Testis (tissue), 3 donors: ENCODE results near the gene CFAP53. TPM values are rescaled to one million over a fixed set of nuclear protein-coding genes. Genes with fewer than 3 reads are reported as not detected.

Source experiments
- DNase-seq: peaks from one replicate; pipeline ENCODE4 v3.0.0-alpha.2; 2019
- H3K27ac ChIP-seq, 2 donors: fragments of 200-600 bp; sonication (generic); one replicate each; pipeline ENCODE4 v1.5.1; 2019
- H3K27me3 ChIP-seq: fragments of 200-600 bp; sonication (generic); one replicate; pipeline ENCODE4 v1.5.1; 2019
- H3K36me3 ChIP-seq: fragments of 200-600 bp; sonication (generic); one replicate; pipeline ENCODE4 v1.5.1; 2017; ENCODE audit warnings: low read depth; ENCODE audit errors: missing control alignments
- H3K4me1 ChIP-seq: fragments of 200-600 bp; sonication (generic); one replicate; pipeline ENCODE4 v1.5.1; 2019
- H3K4me3 ChIP-seq, 2 donors: fragments of 200-600 bp; sonication (generic); one replicate each; pipeline ENCODE4 v1.5.1; 2017 to 2019
- H3K9me3 ChIP-seq: fragments of 200-600 bp; sonication (generic); one replicate; pipeline ENCODE4 v1.5.1; 2017
- POLR2A ChIP-seq: fragments of 450-650 bp; IDR thresholded peaks from one replicate; pipeline ENCODE4 v1.6.1; 2017; ENCODE audit warnings: antibody characterized with exemption, mild to moderate bottlenecking, moderate library complexity
- WGBS, 2 donors: methylation state at CpG; one replicate each; pipeline ENCODE4 v1.1.5; 2018; 5-methylcytosine and 5-hydroxymethylcytosine counted together
- intact Hi-C: fragments of 100-400 bp; cut with DNase I; formaldehyde crosslinking; loops from one replicate; pipeline ENCODE4 v1.15.1; 2023; ENCODE audit warnings: low total_unique reads
- polyA plus RNA-seq: library from polyadenylated mRNA; stranded (reverse); fragments of 350-450 nt; fragmentation: Illumina TruSeq; extraction: RNeasy Lipid Tissue Mini Kit (QIAGEN cat#74804); gene quantifications from one replicate; pipeline ENCODE4 v1.2.3, GENCODE V29; 2014; ENCODE audit warnings: low read depth, low replicate concordance; ENCODE audit not compliant: insufficient read depth
- small RNA-seq, 2 donors: library from RNA; depleted of rRNA; stranded (forward); fragments of <200 nt; gene quantifications; one replicate each; pipeline ENCODE3, GENCODE V24; 2016
- total RNA-seq, 2 donors: library from RNA; depleted of rRNA; stranded (reverse); fragments of >200 nt; gene quantifications; one replicate each; pipeline ENCODE4 v1.2.3, GENCODE V29; 2016
- TF ChIP-seq, protein P1 (sequence below), 3 experiments: fragments of 450-650 bp in 2 of 3; fragments of 200-600 bp in 1 of 3; sonication (generic) in 1 of 3; IDR thresholded peaks; one replicate each; pipeline ENCODE4 v1.5.1; 2016 to 2019; ENCODE audit warnings: antibody characterized with exemption in 3 of 3, mild to moderate bottlenecking in 2 of 3, moderate library complexity in 1 of 3

The CFAP53 gene
- total and polyA plus RNA-seq, 3 donors from 2014 or later, result 22.7 to 72.8 (median 48.6) TPM

DNA sequence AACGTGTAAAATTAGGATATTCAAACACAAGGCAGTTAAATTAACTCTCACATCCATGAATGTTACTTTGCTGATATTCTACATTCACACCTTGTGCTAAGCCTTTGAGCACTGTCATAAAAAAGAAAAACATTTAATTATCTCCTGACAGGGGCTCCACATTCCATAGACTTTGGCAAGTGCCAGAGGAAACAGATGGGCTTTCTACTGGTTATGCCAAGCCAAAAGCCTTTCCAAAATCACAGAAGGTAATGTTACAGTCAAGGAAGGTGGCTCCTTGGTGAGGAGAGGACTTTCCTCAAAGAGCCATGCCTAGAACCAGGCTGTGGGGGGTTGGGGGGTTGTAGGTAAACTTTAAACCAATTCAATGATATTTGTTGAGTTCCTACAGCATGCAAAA lies 83.8 kb downstream of the CFAP53 start:
- TF ChIP-seq, protein P1, sequence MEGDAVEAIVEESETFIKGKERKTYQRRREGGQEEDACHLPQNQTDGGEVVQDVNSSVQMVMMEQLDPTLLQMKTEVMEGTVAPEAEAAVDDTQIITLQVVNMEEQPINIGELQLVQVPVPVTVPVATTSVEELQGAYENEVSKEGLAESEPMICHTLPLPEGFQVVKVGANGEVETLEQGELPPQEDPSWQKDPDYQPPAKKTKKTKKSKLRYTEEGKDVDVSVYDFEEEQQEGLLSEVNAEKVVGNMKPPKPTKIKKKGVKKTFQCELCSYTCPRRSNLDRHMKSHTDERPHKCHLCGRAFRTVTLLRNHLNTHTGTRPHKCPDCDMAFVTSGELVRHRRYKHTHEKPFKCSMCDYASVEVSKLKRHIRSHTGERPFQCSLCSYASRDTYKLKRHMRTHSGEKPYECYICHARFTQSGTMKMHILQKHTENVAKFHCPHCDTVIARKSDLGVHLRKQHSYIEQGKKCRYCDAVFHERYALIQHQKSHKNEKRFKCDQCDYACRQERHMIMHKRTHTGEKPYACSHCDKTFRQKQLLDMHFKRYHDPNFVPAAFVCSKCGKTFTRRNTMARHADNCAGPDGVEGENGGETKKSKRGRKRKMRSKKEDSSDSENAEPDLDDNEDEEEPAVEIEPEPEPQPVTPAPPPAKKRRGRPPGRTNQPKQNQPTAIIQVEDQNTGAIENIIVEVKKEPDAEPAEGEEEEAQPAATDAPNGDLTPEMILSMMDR (IDR thresholded peaks at IDR 0.05), result no peak
- TF ChIP-seq POLR2A, result no peak
- no peak for DNase-seq
- intact Hi-C loops, result no loop called here
- H3K4me1 ChIP-seq, result no peaks in the 10 kb centered on the region
- H3K9me3 ChIP-seq, result no peaks in the 10 kb centered on the region
- WGBS, 2 donors, result 21 to 44% methylated on average over 1 of the region's 1 CpG
- H3K27ac ChIP-seq, result no peak overlapping the region
- H3K4me3 ChIP-seq, result no peak overlapping the region
- no peaks in the 10 kb centered on the region for H3K27me3 ChIP-seq
- H3K36me3 ChIP-seq, result no peaks in the 10 kb centered on the region

DNA sequence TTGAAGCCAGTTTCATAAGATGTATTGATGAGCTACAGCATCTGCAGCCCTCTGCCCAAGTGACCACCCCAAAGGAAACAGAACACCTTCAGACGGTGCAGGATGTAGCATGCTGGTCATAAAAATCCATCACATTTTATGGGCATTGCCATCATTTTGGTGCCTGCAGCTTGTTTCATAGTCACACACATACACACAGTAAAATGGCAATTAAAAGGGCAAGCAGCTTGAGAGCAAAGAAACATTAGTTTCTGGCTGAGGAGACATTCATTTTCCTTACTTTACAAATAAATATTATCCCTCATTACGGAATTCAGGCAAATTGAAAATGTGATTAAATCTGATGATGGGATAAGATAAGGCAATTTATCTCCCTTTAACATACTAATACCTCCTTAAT lies 84.7 kb downstream of the CFAP53 start:
- intact Hi-C loops, result no loop called here
- TF ChIP-seq, protein P1 (IDR thresholded peaks at IDR 0.05), result no peak
- TF ChIP-seq POLR2A, result no peak
- no peak overlapping the region for H3K4me3 ChIP-seq

DNA sequence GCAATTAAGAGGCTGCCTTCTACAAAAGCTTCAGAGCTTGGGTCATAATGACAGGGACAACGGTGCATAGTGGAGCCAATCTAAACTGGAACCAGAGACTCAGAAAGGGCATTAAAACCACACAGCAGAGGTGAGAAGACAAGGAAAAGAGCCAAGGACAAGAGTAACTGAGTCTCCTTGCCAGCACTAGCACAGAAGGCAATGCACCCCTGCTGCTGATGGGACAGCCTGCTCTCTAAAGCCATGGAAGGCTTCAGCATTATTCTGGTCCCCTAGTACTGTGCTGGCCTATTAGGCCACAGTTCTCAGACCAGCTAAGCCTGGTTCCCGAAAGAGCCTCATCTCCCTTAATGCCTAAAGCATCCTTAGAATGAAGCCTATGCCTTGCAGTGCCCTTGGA lies 86.8 kb downstream of the CFAP53 start:
- intact Hi-C loops, result no loop called here

More for the DNA sequence above, 84.7 kb downstream of the CFAP53 start:
- no peaks in the 10 kb centered on the region for H3K36me3 ChIP-seq
- H3K27me3 ChIP-seq, result no peaks in the 10 kb centered on the region
- no peaks in the 10 kb centered on the region for H3K9me3 ChIP-seq
- 62 to 65% methylated on average over 2 of the region's 2 CpGs for WGBS, 2 donors
- H3K27ac ChIP-seq, result no peak overlapping the region
- DNase-seq, result no peak
- no peaks in the 10 kb centered on the region for H3K4me1 ChIP-seq

DNA sequence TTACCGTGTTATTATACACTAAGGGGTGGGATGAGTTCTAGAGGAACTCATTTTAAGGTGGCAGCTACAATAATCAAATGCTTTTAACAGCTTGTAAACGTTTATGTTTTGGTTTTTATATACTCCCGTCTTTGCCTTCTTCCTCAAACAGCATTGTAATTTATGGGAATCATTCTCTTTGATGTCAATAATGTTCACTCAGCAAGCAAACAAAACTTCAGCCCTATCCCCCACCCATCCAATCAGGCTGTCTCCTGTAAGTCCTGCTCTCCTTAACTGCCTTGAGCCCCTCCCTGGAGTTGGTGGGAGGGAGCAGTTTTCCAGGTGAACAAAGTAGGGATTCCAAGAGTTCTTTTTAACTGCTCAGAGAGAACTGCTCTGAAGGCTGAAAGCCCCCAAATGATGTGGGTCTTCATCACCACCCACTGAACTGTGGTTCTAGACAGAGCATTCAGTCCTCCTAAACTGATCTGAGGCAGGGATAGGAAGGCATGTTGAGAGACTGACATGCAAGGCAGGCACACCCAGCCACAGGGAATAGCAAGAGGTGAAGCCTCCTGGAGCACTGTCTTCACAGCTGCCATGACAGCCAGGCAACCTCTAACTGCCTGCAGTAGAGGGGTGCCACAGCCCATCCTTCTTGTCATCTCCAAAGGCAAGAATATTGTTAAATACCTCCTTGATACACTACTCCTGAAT lies 88.9 kb downstream of the CFAP53 start:
- TF ChIP-seq POLR2A, result no peak
- TF ChIP-seq, protein P1 (IDR thresholded peaks at IDR 0.05), result no peak

More for the DNA sequence above, 86.8 kb downstream of the CFAP53 start:
- H3K36me3 ChIP-seq, result no peaks in the 10 kb centered on the region
- DNase-seq, result no peak
- no peaks in the 10 kb centered on the region for H3K9me3 ChIP-seq
- WGBS, 2 donors, result 92 to 97% methylated on average over 2 of the region's 2 CpGs
- H3K27ac ChIP-seq, result no peak overlapping the region
- no peak overlapping the region for H3K4me3 ChIP-seq
- no peaks in the 10 kb centered on the region for H3K4me1 ChIP-seq
- TF ChIP-seq, protein P1 (IDR thresholded peaks at IDR 0.05), result no peak
- no peak for TF ChIP-seq POLR2A
- H3K27me3 ChIP-seq, result no peaks in the 10 kb centered on the region

More for the DNA sequence above, 88.9 kb downstream of the CFAP53 start:
- intact Hi-C loops, result no loop called here
- DNase-seq, result no peak
- Histone ChIP-seq H3K36me3 (no peaks in the 10 kb centered on the region), H3K4me1 (no peaks in the 10 kb centered on the region), H3K9me3 (no peaks in the 10 kb centered on the region), H3K27ac (no peak overlapping the region), H3K4me3 (no peak overlapping the region), H3K27me3 (no peaks in the 10 kb centered on the region)
- WGBS, 2 donors, result 55% methylated on average over 3 of the region's 3 CpGs

Small RNA genes lying within 50 kb of the gene (small RNA-seq; reads per million reads assigned to genes)
- gene RN7SL310P, result 0 reads per million in 2 donors

Other genes with a start within 250 kb of the CFAP53 start
- gene MYO5B, start 71.3 kb downstream of the CFAP53 start, total RNA-seq, result 10 to 100 TPM; 24.8 to 26.1 TPM
- 31.8 TPM for gene MYO5B, start 71.3 kb downstream of the CFAP53 start, polyA plus RNA-seq
- 100 to 1,000 TPM; 181 to 200 TPM for gene MBD1, start 15.0 kb upstream of the CFAP53 start, total RNA-seq
- 225 TPM for gene MBD1, start 15.0 kb upstream of the CFAP53 start, polyA plus RNA-seq
- gene CXXC1, start 21.2 kb upstream of the CFAP53 start, total RNA-seq, result 100 to 1,000 TPM; 109 to 137 TPM
- gene CXXC1, start 21.2 kb upstream of the CFAP53 start, polyA plus RNA-seq, result 73.4 TPM
- gene SKA1, start 108.6 kb upstream of the CFAP53 start, total RNA-seq, result 1 to 10 TPM; 5.5 to 6.6 TPM
- 11.9 TPM for gene SKA1, start 108.6 kb upstream of the CFAP53 start, polyA plus RNA-seq